GM12873 (cell line): ENCODE results near the gene SCG5.

ENCODE experiments used
- TF ChIP-seq, protein P1 (sequence below): IDR thresholded peaks from 2 replicates; pipeline ENCODE4 v1.5.1; 2012; ENCODE audit warnings: low read depth, mild to moderate bottlenecking, moderate library complexity, low read length, control low read depth; ENCODE audit not compliant: insufficient read depth; ENCODE audit errors: missing control alignments

Gene SCG5

DNA sequence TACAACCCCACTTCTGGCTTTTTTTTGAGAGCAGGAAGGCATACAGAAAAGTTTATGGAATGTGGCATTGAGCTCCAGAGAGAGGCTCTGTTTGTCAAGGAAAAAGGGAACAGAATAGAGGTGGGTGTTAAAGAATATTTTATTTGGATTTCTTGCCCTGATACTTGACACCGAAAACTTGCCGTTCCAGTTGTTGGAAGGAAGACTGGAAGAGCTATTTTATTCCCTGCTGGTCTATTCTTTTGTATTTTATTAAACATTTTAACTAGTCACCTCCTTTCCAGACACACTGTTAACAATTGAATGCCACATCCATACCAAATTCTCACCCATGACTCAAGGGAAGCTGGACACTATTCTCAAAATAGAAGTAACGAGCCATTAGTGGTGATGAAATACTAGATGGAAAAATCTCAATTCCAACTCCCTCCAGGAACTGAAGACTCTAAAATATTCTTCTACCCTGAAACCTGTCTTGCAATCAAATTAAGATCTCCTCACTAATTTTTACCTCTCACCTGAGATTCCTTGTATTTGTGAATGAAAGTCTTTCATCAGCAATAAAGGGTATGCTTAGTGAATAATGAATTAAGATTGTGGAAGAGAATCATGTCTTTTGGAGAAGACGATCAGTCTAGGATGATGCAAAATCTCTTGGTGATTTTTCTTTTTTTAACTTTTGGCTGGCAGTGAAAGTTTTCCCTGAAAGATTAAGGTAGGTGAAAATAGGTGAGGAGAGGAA is 104.8 kb downstream of the SCG5 start:
- TF ChIP-seq, protein P1, sequence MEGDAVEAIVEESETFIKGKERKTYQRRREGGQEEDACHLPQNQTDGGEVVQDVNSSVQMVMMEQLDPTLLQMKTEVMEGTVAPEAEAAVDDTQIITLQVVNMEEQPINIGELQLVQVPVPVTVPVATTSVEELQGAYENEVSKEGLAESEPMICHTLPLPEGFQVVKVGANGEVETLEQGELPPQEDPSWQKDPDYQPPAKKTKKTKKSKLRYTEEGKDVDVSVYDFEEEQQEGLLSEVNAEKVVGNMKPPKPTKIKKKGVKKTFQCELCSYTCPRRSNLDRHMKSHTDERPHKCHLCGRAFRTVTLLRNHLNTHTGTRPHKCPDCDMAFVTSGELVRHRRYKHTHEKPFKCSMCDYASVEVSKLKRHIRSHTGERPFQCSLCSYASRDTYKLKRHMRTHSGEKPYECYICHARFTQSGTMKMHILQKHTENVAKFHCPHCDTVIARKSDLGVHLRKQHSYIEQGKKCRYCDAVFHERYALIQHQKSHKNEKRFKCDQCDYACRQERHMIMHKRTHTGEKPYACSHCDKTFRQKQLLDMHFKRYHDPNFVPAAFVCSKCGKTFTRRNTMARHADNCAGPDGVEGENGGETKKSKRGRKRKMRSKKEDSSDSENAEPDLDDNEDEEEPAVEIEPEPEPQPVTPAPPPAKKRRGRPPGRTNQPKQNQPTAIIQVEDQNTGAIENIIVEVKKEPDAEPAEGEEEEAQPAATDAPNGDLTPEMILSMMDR, result no peak
